ENCODE results near the gene IGFBP2. TPM values are rescaled to one million over a fixed set of nuclear protein-coding genes. Genes with fewer than 3 reads are reported as not detected.

The IGFBP2 gene
- total and polyA plus RNA-seq, 4 donors = 657 to 1,436 (median 766) TPM

- ATAC-seq (ENCODE audit: low FRiP score) (no peak), DNase-seq (no peak)
- H3K36me3 ChIP-seq (ENCODE audit: control insufficient read depth in 1 of 2, insufficient read depth in 2 of 2, low read length in 1 of 2) = no peaks in the 10 kb centered on the region
- no peak overlapping the region for H3K4me3 ChIP-seq (ENCODE audit: low read length in 2 of 2)
- intact Hi-C loops (cut with DNase I) = loop anchor here in 1 of 2 donors (5.0 kb wide), 1 partner anchor 1025 kb away; no protein-coding TSS in a partner anchor
- H3K27me3 ChIP-seq (ENCODE audit: control insufficient read depth in 1 of 2, insufficient read depth in 2 of 2, low read length in 1 of 2) = no peaks in the 10 kb centered on the region
- WGBS, 2 donors = 57 to 75% methylated on average over 5 of the region's 5 CpGs
- H3K9me3 ChIP-seq (ENCODE audit: control insufficient read depth, low read length) = no peaks in the 10 kb centered on the region
- H3K4me1 ChIP-seq (ENCODE audit: control insufficient read depth in 1 of 2, insufficient read depth in 2 of 2, low read length in 2 of 2) = peaks cover 0 to 4% of the 10 kb centered on the region in 2 donors
- H3K27ac ChIP-seq (ENCODE audit: low read depth in 1 of 2, low read length in 2 of 2) = peak overlapping the region in 1 of 2 donors; percentile 29
Observed at GRCh38 chr2:216687111-216687510, 53.9 kb downstream of the IGFBP2 start.

DNA sequence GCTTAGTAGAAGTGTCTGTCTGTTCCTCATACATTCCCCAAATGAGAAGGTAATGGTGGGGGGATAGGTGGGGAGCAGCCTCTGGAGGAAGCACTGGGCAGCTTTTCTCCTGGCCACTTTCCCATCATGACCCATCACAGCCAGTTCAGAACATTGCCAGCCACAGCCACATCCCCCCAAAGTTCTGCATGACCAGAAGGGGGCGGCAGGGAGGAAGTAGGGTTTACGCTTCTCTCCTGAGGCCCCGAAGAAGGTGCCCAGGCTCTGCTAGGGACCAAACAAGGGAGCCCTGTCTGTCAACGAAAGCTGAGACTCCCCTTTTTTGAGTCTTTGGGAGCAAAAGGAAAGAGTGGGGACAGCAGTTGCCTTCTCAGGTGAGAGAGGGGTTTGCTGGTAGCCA, 54.4 kb downstream of the IGFBP2 start:
- ATAC-seq (ENCODE audit: low FRiP score) (no peak), DNase-seq (peak in 1 of 2 donors; percentile 76)
- peaks cover 0 to 4% of the 10 kb centered on the region in 2 donors for H3K4me1 ChIP-seq (ENCODE audit: control insufficient read depth in 1 of 2, insufficient read depth in 2 of 2, low read length in 2 of 2)
- 38 to 69% methylated on average over 4 of the region's 4 CpGs for WGBS, 2 donors
- H3K27ac ChIP-seq (ENCODE audit: low read depth in 1 of 2, low read length in 2 of 2) = peak overlapping the region in 1 of 2 donors; percentile 29
- no peaks in the 10 kb centered on the region for H3K27me3 ChIP-seq (ENCODE audit: control insufficient read depth in 1 of 2, insufficient read depth in 2 of 2, low read length in 1 of 2)
- no peaks in the 10 kb centered on the region for H3K9me3 ChIP-seq (ENCODE audit: control insufficient read depth, low read length)
- H3K36me3 ChIP-seq (ENCODE audit: control insufficient read depth in 1 of 2, insufficient read depth in 2 of 2, low read length in 1 of 2) = no peaks in the 10 kb centered on the region
- no peak overlapping the region for H3K4me3 ChIP-seq (ENCODE audit: low read length in 2 of 2)
- intact Hi-C loops (cut with DNase I) = loop anchor here in 1 of 2 donors (5.0 kb wide), 1 partner anchor 1025 kb away; no protein-coding TSS in a partner anchor

DNA sequence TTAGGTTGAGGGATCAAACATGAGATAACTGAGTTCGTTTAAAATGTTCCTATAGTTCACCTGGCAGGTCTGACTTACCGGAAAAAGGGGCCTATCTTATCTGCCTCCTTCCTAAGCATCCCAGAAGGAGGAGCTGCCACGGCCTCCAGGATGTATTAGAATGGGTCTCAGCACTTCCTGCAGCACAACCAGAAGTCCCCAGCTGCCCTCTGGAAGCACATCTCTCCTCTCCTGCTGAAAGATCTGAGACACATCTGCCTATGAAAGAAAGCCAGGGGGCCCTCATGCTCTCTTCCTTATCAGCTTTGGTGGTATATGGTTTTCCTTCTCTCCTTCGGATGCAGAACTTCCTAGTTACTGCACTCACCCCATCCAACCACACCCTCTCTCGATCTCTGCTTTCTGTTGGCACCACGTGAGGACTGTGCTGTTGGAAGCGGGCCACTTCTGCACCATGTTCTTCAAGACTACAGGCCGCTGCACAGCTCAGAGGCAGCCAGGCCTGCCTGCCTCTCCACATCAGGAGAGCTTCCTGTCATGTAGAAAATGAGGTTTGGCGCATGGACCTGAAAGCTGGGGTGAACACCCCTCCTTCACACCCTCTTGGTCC, 55.6 kb downstream of the IGFBP2 start:
- H3K4me1 ChIP-seq (ENCODE audit: control insufficient read depth in 1 of 2, insufficient read depth in 2 of 2, low read length in 2 of 2) = peaks cover 0 to 4% of the 10 kb centered on the region in 2 donors
- intact Hi-C loops (cut with DNase I) = loop anchor here in 1 of 2 donors (5.0 kb wide), 1 partner anchor 1023 kb away; no protein-coding TSS in a partner anchor
- no peak overlapping the region for H3K4me3 ChIP-seq (ENCODE audit: low read length in 2 of 2)
- 16 to 30% methylated on average over 9 of the region's 9 CpGs for WGBS, 2 donors
- H3K27ac ChIP-seq (ENCODE audit: low read depth in 1 of 2, low read length in 2 of 2) = peak overlapping the region in 1 of 2 donors; percentile 55
- peak; percentile 69 to 79 for DNase-seq
- no peaks in the 10 kb centered on the region for H3K9me3 ChIP-seq (ENCODE audit: control insufficient read depth, low read length)
- ATAC-seq (ENCODE audit: low FRiP score) = no peak
- no peaks in the 10 kb centered on the region for H3K36me3 ChIP-seq (ENCODE audit: control insufficient read depth in 1 of 2, insufficient read depth in 2 of 2, low read length in 1 of 2)
- no peaks in the 10 kb centered on the region for H3K27me3 ChIP-seq (ENCODE audit: control insufficient read depth in 1 of 2, insufficient read depth in 2 of 2, low read length in 1 of 2)

GRCh38 chr2:216689397-216689796, 56.2 kb downstream of the IGFBP2 start:
- intact Hi-C loops (cut with DNase I) = loop anchor here in 1 of 2 donors (5.0 kb wide), 1 partner anchor 1023 kb away; no protein-coding TSS in a partner anchor
- no peak for ATAC-seq (ENCODE audit: low FRiP score)
- 35 to 60% methylated on average over 3 of the region's 3 CpGs for WGBS, 2 donors
- DNase-seq = peak in 1 of 2 donors; percentile 55
- no peaks in the 10 kb centered on the region for H3K36me3 ChIP-seq (ENCODE audit: control insufficient read depth in 1 of 2, insufficient read depth in 2 of 2, low read length in 1 of 2)
- peaks cover 0 to 4% of the 10 kb centered on the region in 2 donors for H3K4me1 ChIP-seq (ENCODE audit: control insufficient read depth in 1 of 2, insufficient read depth in 2 of 2, low read length in 2 of 2)
- no peaks in the 10 kb centered on the region for H3K27me3 ChIP-seq (ENCODE audit: control insufficient read depth in 1 of 2, insufficient read depth in 2 of 2, low read length in 1 of 2)
- no peak overlapping the region for H3K4me3 ChIP-seq (ENCODE audit: low read length in 2 of 2)
- H3K27ac ChIP-seq (ENCODE audit: low read depth in 1 of 2, low read length in 2 of 2) = peak overlapping the region; percentile 29 to 55
- H3K9me3 ChIP-seq (ENCODE audit: control insufficient read depth, low read length) = no peaks in the 10 kb centered on the region

- intact Hi-C loops (cut with DNase I) = loop anchor here (10.0 kb wide), 3 partner anchors 364 to 744 kb away; no protein-coding TSS in a partner anchor
- ATAC-seq (ENCODE audit: low FRiP score) (no peak), DNase-seq (peak in 1 of 2 donors; percentile 69)
- H3K36me3 ChIP-seq (ENCODE audit: control insufficient read depth in 1 of 2, insufficient read depth in 2 of 2, low read length in 1 of 2) = no peaks in the 10 kb centered on the region
- peak overlapping the region; percentile 79 to 88 for H3K27ac ChIP-seq (ENCODE audit: low read depth in 1 of 2, low read length in 2 of 2)
- peaks cover 0 to 4% of the 10 kb centered on the region in 2 donors for H3K4me1 ChIP-seq (ENCODE audit: control insufficient read depth in 1 of 2, insufficient read depth in 2 of 2, low read length in 2 of 2)
- WGBS, 2 donors = 9 to 20% methylated on average over 6 of the region's 6 CpGs
- H3K9me3 ChIP-seq (ENCODE audit: control insufficient read depth, low read length) = no peaks in the 10 kb centered on the region
- peak overlapping the region; percentile 33 to 38 for H3K4me3 ChIP-seq (ENCODE audit: low read length in 2 of 2)
- no peaks in the 10 kb centered on the region for H3K27me3 ChIP-seq (ENCODE audit: control insufficient read depth in 1 of 2, insufficient read depth in 2 of 2, low read length in 1 of 2)
Observed at GRCh38 chr2:216690456-216690852, 57.2 kb downstream of the IGFBP2 start.

DNA sequence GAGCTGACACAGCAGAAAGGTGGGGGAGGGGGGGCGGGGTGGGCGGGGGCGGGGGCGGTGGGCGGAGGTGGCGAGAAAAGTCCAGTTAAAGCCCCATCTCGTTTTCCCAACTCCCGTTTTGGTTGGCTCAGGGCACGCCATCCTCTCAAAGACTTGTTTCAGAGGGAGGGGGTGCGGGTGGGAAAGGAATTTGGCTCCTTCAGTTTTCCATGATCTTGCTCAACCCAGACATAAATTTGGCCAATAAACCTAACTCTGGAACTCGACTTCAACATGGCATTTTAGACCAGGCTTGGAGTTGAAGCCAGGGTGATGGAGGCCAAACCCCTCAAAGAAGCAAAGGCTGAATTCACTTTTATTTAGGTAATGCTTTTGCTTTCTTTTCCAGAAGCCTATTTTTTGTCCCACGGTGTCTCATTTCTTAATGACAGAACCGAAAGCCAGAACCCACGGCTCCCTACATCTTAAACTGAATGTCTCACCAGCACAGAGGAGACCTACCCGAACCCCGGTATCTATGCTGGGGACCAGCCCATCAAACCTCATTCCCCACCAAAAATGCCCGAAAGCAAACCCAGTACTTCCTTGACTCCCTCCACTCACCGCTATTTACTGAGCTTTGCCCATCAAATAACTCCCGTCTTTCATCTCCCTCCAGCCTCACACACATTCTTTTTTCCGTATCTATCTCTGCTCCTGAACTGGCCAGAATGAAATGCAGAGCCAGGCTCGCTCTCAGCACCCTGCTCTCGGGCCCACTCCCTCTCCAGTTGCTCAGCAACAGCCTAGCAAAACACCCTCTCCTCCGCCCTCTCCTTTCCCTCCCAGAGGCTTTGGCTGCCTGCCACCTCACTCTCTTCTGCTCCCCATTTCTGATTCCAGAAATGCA, 57.9 kb downstream of the IGFBP2 start:
- Histone ChIP-seq H3K27ac (ENCODE audit: low read depth in 1 of 2, low read length in 2 of 2) (peak overlapping the region; percentile 78 to 98), H3K27me3 (ENCODE audit: control insufficient read depth in 1 of 2, insufficient read depth in 2 of 2, low read length in 1 of 2) (no peaks in the 10 kb centered on the region), H3K4me3 (ENCODE audit: low read length in 2 of 2) (peak overlapping the region; percentile 38 to 70), H3K36me3 (ENCODE audit: control insufficient read depth in 1 of 2, insufficient read depth in 2 of 2, low read length in 1 of 2) (no peaks in the 10 kb centered on the region), H3K4me1 (ENCODE audit: control insufficient read depth in 1 of 2, insufficient read depth in 2 of 2, low read length in 2 of 2) (peaks cover 0 to 5% of the 10 kb centered on the region in 2 donors), H3K9me3 (ENCODE audit: control insufficient read depth, low read length) (no peaks in the 10 kb centered on the region)
- intact Hi-C loops (cut with DNase I) = loop anchor here (10.0 kb wide), 3 partner anchors 364 to 744 kb away; no protein-coding TSS in a partner anchor
- 1% methylated on average over 17 to 23 of the region's 23 CpGs for WGBS, 2 donors
- DNase-seq = peak; percentile 92 to 95
- ATAC-seq (ENCODE audit: low FRiP score) = peak; percentile 77

DNA sequence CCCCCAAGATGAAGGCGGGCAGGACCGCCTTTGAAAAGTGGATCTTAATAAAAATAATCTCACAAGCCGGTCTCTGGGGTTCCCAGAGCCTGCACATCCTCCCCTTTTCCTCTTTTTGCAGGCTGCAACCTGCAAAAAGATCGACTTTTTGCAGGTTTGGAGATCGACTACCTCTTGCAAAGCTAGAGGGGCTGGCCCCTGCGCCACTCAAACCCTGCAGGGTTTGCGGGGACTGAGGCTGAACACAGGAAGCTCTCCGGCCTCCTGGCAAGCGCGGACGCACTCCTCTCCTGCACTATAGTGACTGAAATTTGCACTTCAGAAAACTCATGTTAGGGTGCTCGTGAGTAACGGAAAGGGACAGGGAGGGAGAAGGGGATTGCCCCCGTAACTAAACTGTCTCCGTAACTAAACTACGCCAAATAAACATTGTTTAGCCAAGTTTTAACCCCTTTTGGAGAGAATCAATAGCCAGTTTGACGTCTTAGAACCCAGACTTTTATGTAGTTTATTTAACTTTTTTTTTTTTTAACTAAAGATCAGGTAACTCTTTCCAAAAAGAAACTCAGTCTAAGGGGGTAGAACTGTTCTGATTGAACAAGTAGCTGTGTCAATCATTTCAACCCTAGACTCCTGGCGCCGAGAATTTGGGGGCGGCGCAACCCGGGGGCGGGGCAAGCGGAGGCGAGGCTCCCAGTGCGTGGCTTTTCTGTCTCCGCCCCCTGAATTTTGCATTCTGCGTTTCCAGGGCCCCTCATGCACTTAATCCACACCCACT, 59.6 kb downstream of the IGFBP2 start:
- Histone ChIP-seq H3K4me3 (ENCODE audit: low read length in 2 of 2) (peak overlapping the region; percentile 70 to 80), H3K9me3 (ENCODE audit: control insufficient read depth, low read length) (no peaks in the 10 kb centered on the region), H3K36me3 (ENCODE audit: control insufficient read depth in 1 of 2, insufficient read depth in 2 of 2, low read length in 1 of 2) (no peaks in the 10 kb centered on the region), H3K27me3 (ENCODE audit: control insufficient read depth in 1 of 2, insufficient read depth in 2 of 2, low read length in 1 of 2) (no peaks in the 10 kb centered on the region), H3K27ac (ENCODE audit: low read depth in 1 of 2, low read length in 2 of 2) (peak overlapping the region; percentile 78 to 90), H3K4me1 (ENCODE audit: control insufficient read depth in 1 of 2, insufficient read depth in 2 of 2, low read length in 2 of 2) (peaks cover 0 to 7% of the 10 kb centered on the region in 2 donors)
- intact Hi-C loops (cut with DNase I) = loop anchor here (10.0 kb wide), 3 partner anchors 362 to 742 kb away; no protein-coding TSS in a partner anchor
- DNase-seq (peak; percentile 91 to 96), ATAC-seq (ENCODE audit: low FRiP score) (peak; percentile 56)
- WGBS, 2 donors = 0% methylated on average over 28 of the region's 28 CpGs
